ENCODE results near the gene ZNF600.

- TF ChIP-seq CTCF (IDR thresholded peaks at IDR 0.05 in 4 of 5, conservative IDR thresholded peaks at IDR 0.05 in 1 of 5), result no peak
- TF ChIP-seq POLR2A (IDR thresholded peaks at IDR 0.05), result no peak
These were observed 44.6 kb downstream of the ZNF600 start for GRCh38 chr19:52741951-52742485.

All from gastrocnemius medialis (tissue), 4 donors.